HFFc6 (cell line): ENCODE data around the gene PTGES. TPM values are rescaled to one million over a fixed set of nuclear protein-coding genes. Genes with fewer than 3 reads are reported as not detected.

Experiments
- DNase-seq: peaks from one replicate; pipeline ENCODE4 v3.0.0-alpha.2; 2018
- H3K27ac Mint-ChIP-seq: 2 replicates; pipeline ENCODE4 v1.8.0; 2020; ENCODE audit warnings: mild to moderate bottlenecking, mixed read lengths
- H3K27me3 Mint-ChIP-seq: 2 replicates; pipeline ENCODE4 v1.8.0; 2021; ENCODE audit warnings: mild to moderate bottlenecking, moderate library complexity, mixed read lengths; ENCODE audit not compliant: insufficient read depth
- H3K36me3 Mint-ChIP-seq: 2 replicates; pipeline ENCODE4 v1.8.0; 2021; ENCODE audit warnings: low read depth, mixed read lengths
- H3K4me1 Mint-ChIP-seq: 2 replicates; pipeline ENCODE4 v1.8.0; 2020; ENCODE audit warnings: low read depth, mixed read lengths
- H3K4me3 Mint-ChIP-seq: 2 replicates; pipeline ENCODE4 v1.8.0; 2020; ENCODE audit warnings: mild to moderate bottlenecking, moderate library complexity, mixed read lengths
- H3K9me3 Mint-ChIP-seq: 2 replicates; pipeline ENCODE4 v1.8.0; 2020; ENCODE audit warnings: mild to moderate bottlenecking, mixed read lengths
- total RNA-seq, 6 experiments: library from RNA; stranded (reverse); fragmentation: NEBNext Ultra II Directional; extraction: Animal tissue kit (Norgen Biotek cat#: 25700); gene quantifications; 2 replicates in 1 of 6; 3 replicates in 5 of 6; pipeline ENCODE4 v1.2.3, GENCODE V29; 2021
- TF ChIP-seq, protein P1 (sequence below): fragments of 200-600 bp; sonication (generic); IDR thresholded peaks from 2 replicates; pipeline ENCODE4 v1.5.0; 2021; ENCODE audit warnings: antibody characterized with exemption, mild to moderate bottlenecking

Gene PTGES
- total RNA-seq, 6 experiments from 2014 or later, result 11.3 to 29.6 (median 26.0) TPM

DNA sequence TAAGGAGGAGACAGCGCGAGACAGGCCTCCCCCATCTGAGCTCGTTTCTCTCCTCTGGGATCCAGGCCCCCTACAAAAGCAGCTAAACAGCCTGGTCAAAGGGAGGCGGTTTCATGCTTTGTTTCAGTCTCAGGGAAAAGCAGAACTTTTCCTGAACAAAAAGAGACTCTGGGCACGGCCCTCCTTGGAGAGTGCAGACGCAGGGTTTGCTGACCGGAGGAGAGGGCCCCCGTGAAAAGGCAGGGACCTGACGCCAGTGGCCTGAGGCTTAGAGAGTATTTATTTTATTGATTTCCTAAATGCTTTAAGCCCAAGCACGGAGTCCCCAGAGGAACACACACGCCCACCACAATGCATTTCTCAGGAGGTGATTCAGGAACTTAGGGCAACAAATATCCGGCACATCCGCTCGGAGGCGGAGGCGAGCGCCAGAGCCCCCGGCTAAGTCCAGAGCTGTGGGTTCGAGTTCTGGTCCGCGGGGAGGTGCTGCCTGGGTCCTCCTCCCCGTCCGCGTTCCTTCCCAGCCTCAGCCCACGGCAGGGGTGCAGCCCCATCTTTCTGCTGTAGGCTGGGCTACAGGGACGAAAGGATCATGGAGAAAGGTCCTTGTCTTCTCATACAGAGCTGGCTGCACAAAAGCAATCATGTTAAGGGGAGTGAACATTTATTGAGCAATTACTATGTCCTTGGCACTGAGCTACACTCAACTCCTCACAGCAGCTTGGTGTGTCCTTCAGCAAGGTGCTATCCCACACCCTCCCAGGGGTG, 40.0 kb downstream of the PTGES start:
- DNase-seq, result peak; percentile 82
- H3K9me3 Mint-ChIP-seq, result no peaks in the 10 kb centered on the region
- peak overlapping the region; percentile 98 for H3K27ac Mint-ChIP-seq
- peak overlapping the region; percentile 79 for H3K4me3 Mint-ChIP-seq
- peaks cover 74% of the 10 kb centered on the region for H3K4me1 Mint-ChIP-seq
- no peaks in the 10 kb centered on the region; the same call in none of the 2 replicates for H3K27me3 Mint-ChIP-seq
- H3K36me3 Mint-ChIP-seq, result 0 out of 2 replicates have a peak, but pooled peaks cover 9% of the 10 kb centered on the region
- TF ChIP-seq, protein P1, sequence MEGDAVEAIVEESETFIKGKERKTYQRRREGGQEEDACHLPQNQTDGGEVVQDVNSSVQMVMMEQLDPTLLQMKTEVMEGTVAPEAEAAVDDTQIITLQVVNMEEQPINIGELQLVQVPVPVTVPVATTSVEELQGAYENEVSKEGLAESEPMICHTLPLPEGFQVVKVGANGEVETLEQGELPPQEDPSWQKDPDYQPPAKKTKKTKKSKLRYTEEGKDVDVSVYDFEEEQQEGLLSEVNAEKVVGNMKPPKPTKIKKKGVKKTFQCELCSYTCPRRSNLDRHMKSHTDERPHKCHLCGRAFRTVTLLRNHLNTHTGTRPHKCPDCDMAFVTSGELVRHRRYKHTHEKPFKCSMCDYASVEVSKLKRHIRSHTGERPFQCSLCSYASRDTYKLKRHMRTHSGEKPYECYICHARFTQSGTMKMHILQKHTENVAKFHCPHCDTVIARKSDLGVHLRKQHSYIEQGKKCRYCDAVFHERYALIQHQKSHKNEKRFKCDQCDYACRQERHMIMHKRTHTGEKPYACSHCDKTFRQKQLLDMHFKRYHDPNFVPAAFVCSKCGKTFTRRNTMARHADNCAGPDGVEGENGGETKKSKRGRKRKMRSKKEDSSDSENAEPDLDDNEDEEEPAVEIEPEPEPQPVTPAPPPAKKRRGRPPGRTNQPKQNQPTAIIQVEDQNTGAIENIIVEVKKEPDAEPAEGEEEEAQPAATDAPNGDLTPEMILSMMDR, result peak; percentile 27; the same call in 1 of the 2 replicates

DNA sequence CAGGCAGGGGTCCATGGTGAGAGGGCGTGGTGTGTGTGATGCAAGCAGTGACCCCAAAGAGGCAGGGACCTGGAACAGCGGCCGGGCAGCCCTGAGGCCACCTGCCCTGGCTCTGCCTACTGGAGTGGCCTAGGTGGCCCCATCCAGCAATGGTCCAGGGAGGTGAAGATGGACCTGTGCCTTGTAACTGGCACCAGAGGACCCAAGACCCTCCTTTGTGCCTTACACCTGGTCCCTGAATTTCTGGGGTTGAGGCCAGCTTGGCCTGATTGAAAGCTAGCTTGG, 42.7 kb downstream of the PTGES start:
- peak overlapping the region; percentile 98 for H3K27ac Mint-ChIP-seq
- H3K27me3 Mint-ChIP-seq, result no peaks in the 10 kb centered on the region; the same call in none of the 2 replicates
- TF ChIP-seq, protein P1, result no peak
- no peaks in the 10 kb centered on the region; the same call in 1 of the 2 replicates for H3K36me3 Mint-ChIP-seq
- H3K4me1 Mint-ChIP-seq, result peaks cover 65% of the 10 kb centered on the region
- DNase-seq, result no peak
- no peaks in the 10 kb centered on the region for H3K9me3 Mint-ChIP-seq
- H3K4me3 Mint-ChIP-seq, result peak overlapping the region; percentile 37; the same call in 1 of the 2 replicates

GRCh38 chr9:129709438-129710168, 43.2 kb downstream of the PTGES start:
- H3K27ac Mint-ChIP-seq, result peak overlapping the region; percentile 98
- TF ChIP-seq, protein P1, result no peak
- H3K27me3 Mint-ChIP-seq, result no peaks in the 10 kb centered on the region; the same call in none of the 2 replicates
- no peaks in the 10 kb centered on the region for H3K9me3 Mint-ChIP-seq
- H3K36me3 Mint-ChIP-seq, result no peaks in the 10 kb centered on the region; the same call in 1 of the 2 replicates
- H3K4me1 Mint-ChIP-seq, result peaks cover 63% of the 10 kb centered on the region
- DNase-seq, result no peak
- H3K4me3 Mint-ChIP-seq, result peak overlapping the region; percentile 37

DNA sequence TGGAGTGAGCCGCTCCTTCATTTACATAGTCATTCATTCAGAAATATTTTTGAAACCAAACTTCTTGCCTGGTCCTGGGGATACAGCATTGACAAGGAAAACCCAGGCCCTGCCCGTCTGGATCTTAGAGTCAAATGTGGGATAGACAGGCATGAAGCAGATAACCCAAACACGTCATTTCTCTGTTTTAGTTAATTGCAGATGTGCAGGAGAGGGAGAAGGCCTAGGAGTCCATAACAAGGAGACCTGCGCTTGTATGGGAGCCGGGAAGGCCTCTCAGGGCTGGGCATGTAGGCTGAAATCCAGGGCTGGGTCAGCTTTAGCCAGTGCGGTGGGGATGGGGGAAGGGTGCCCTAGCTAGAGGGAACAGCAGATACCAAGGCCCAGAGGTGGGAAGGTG, 44.0 kb downstream of the PTGES start:
- DNase-seq, result no peak
- H3K27ac Mint-ChIP-seq, result peak overlapping the region; percentile 98
- no peak overlapping the region; the same call in 1 of the 2 replicates for H3K4me3 Mint-ChIP-seq
- TF ChIP-seq, protein P1, result no peak
- H3K27me3 Mint-ChIP-seq, result no peaks in the 10 kb centered on the region; the same call in none of the 2 replicates
- H3K4me1 Mint-ChIP-seq, result peaks cover 68% of the 10 kb centered on the region
- H3K36me3 Mint-ChIP-seq, result no peaks in the 10 kb centered on the region; the same call in 1 of the 2 replicates
- H3K9me3 Mint-ChIP-seq, result no peaks in the 10 kb centered on the region

GRCh38 chr9:129704807-129705206, 48.0 kb downstream of the PTGES start:
- TF ChIP-seq, protein P1, result no peak
- Mint-ChIP-seq H3K27me3 (no peaks in the 10 kb centered on the region; the same call in 1 of the 2 replicates), H3K27ac (peak overlapping the region; percentile 98; the same call in 1 of the 2 replicates), H3K36me3 (peaks cover 14% of the 10 kb centered on the region), H3K4me1 (peaks cover 69% of the 10 kb centered on the region), H3K4me3 (no peak overlapping the region), H3K9me3 (no peaks in the 10 kb centered on the region)
- no peak for DNase-seq
